COLO668 (cell line): ENCODE measurements around the gene RPAP2.

Experiments used
- DNase-seq: peaks from one replicate; lab custom pipeline; 2025; ENCODE audit not compliant: unreplicated experiment; lab: John Stamatoyannopoulos, UW

RPAP2 gene

DNA sequence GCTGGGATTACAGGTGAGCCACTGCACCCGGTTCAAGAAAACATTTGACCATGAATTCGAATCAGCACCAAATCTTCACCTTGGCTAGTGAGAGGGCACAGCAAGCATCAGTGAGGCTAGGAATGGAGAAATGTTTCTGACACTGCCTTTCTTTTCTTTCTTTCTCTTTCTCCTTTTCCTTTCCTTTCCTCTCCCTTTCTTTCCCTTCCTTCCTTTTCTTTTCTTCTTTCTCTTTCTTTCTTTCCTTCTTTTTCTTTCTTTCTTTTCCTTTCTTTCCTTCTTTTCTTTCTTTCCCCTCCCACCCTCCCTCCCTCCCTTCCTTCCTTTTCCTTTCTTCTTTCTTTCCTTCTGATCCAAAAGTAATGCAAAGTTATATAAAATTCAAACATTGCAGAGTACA, 147.0 kb downstream of the RPAP2 start:
- no peak for DNase-seq

DNA sequence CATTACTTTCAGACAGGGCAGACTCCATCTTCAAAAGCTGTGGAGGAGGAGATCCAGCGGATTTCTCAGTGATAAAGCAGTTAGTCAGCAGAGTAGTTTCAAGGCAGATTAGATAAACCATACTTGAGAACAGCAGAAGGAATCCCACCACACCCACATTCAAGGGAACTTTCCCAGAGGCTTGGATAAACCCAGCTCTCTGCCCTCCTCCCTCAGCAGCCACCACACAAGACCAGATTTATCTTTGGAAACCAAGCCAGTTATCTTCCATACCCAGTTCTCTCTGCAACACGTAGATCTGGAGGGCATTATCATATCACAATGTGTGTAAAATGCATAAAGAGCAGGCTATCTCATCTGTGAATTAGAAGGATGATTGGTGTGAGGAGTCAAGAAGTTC, 147.7 kb downstream of the RPAP2 start:
- no peak for DNase-seq

DNA sequence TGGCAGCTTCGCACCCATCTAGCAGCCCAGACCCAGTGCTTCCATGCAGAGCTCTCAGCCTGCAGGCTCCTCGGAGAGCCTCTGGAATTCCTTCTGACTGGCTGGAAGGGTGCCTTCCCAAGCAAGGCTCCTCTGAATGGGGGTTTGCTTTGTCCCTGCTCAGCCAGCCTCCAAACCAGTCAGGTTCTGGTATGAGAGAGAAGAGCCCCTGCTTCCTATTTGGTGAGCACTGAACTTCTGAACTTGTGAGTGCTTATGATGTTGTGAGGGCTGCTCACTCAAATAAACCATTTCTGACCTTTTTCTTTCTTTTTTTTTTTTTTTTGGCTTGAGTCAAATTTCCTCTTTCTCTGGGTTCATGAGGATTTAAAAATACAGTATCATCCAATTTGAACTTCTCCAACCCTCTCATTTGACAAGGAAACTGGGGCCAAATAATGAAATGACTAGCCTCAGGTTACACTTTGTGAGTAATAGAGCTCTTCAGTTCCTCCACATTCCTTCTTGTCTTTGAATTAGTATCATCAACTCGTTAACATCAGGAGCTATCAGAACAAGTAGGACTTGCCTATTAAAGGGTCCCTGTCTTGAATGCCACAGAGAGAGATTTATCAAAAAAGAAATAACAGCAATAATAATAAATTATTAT, 148.3 kb downstream of the RPAP2 start:
- no peak for DNase-seq

DNA sequence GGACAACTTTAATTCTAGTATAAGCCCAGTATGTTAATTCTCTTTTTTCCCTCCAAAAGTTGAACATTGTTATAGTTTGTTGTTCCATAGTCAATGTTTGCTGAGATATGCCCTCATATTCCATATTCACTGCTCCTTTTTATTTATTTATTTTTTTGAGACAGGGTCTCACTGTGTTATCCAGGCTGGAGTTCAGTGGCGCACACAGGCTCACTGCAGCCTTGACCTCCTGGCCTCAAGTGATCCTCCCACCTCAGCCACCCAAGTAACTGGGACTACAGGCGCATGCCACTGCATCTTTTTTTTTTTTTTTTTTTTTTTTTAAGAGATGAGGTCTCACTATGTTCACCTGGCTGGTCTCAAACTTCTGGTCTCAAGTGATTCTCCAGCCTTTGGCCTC, 149.1 kb downstream of the RPAP2 start:
- no peak for DNase-seq
